ENCODE results near the gene GNPDA2.

- TF ChIP-seq, protein P1, sequence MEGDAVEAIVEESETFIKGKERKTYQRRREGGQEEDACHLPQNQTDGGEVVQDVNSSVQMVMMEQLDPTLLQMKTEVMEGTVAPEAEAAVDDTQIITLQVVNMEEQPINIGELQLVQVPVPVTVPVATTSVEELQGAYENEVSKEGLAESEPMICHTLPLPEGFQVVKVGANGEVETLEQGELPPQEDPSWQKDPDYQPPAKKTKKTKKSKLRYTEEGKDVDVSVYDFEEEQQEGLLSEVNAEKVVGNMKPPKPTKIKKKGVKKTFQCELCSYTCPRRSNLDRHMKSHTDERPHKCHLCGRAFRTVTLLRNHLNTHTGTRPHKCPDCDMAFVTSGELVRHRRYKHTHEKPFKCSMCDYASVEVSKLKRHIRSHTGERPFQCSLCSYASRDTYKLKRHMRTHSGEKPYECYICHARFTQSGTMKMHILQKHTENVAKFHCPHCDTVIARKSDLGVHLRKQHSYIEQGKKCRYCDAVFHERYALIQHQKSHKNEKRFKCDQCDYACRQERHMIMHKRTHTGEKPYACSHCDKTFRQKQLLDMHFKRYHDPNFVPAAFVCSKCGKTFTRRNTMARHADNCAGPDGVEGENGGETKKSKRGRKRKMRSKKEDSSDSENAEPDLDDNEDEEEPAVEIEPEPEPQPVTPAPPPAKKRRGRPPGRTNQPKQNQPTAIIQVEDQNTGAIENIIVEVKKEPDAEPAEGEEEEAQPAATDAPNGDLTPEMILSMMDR (conservative IDR thresholded peaks at IDR 0.05; ENCODE audit: low read depth, low read length): no peak
- no peak for TF ChIP-seq CEBPB (IDR thresholded peaks at IDR 0.05; ENCODE audit: low read depth, low read length)
- no peak for TF ChIP-seq POLR2A (IDR thresholded peaks at IDR 0.05; ENCODE audit: low read depth, low read length)
Measured at GRCh38 chr4:44736900-44737299, 10.5 kb upstream of the GNPDA2 start.
